ENCODE results near the gene CAV2.

The CAV2 gene, protein sequence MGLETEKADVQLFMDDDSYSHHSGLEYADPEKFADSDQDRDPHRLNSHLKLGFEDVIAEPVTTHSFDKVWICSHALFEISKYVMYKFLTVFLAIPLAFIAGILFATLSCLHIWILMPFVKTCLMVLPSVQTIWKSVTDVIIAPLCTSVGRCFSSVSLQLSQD

DNA sequence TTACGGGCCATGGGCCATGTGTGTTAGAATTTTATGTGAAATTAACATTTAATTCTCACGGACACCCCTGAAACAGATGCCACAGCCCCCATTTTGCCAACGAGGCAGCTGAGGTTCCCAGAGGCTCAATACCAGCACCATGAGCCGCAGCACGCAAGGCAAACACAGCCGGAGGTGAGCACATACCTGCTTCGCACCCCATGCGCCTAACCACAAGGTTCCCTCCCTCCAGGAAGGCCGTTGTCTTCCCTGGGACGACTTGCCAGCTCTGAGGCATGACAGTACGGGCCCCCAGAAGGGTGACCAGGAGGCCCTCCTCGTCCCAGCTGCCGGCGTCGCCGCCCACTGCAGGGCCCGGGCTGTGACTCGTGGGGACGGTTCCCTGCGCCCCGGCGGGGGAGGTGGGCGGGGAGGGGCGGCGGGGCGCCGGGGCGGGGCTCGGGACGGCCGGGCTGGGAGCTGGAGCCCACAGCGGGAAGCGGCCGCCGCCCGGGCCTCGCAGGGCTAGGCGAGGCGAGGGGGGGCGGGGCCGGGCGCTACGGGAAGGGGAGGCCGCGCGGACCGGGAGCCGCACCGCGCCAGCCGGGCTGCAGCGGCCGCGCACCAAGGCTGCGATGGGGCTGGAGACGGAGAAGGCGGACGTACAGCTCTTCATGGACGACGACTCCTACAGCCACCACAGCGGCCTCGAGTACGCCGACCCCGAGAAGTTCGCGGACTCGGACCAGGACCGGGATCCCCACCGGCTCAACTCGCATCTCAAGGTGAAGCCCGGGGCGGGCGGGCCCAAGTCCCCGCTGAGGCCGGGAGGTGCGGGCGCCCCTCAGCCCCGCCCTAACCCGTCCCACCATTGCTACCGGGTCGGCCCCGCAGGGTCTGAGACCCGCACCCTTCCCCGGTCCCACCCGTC, at the start of gene CAV2:
CAV2 (plus strand) TSS at position 571 of the 910 bp plus-strand sequence; CDS start at position 615, 44 bp downstream.
- Histone ChIP-seq H3K9me3 (ENCODE audit: control insufficient read depth, insufficient read depth, low read length) (no peaks in the 10 kb centered on the region), H3K4me1 (ENCODE audit: control insufficient read depth, insufficient read depth, low read length) (peaks cover 20% of the 10 kb centered on the region), H3K27ac (ENCODE audit: low read depth, low read length) (peak within 1 kb of the TSS; percentile 52), H3K27me3 (ENCODE audit: control insufficient read depth, insufficient read depth, low read length) (peaks cover 27% of the 10 kb centered on the region), H3K4me3 (ENCODE audit: low read depth, low read length) (peak within 1 kb of the TSS; percentile 87), H3K36me3 (ENCODE audit: control insufficient read depth, insufficient read depth, low read length) (no peaks in the 10 kb centered on the region), H3K9ac (ENCODE audit: low read depth, low read length) (peak within 1 kb of the TSS; percentile 38; the same call in 1 of the 2 replicates)

DNA sequence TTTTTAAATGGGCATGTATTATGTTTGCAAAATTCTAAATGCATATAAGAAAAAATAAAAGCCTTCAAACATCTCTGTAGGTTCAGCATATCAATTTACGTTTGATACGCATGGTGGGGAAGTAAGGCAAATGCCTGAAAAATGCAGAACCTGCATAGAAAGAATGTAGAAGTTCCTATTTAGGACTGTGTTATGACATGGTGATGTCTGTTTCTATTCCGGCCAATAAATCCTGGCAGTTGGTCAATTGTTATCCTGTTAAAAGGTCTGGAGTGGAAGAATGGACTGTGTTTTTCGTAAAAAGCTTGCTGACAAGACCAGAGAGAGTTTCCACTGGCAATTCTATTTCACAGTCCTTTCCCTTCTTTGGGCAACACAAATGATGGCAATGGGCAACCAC, 49.6 kb upstream of the CAV2 start:
- no peak overlapping the region for H3K27ac ChIP-seq (ENCODE audit: low read depth, low read length)
- no peaks in the 10 kb centered on the region for H3K27me3 ChIP-seq (ENCODE audit: control insufficient read depth, insufficient read depth, low read length)
- H3K4me1 ChIP-seq (ENCODE audit: control insufficient read depth, insufficient read depth, low read length), result no peaks in the 10 kb centered on the region
- no peak overlapping the region for H3K9ac ChIP-seq (ENCODE audit: low read depth, low read length)
- H3K36me3 ChIP-seq (ENCODE audit: control insufficient read depth, insufficient read depth, low read length), result no peaks in the 10 kb centered on the region
- H3K4me3 ChIP-seq (ENCODE audit: low read depth, low read length), result no peak overlapping the region
- no peaks in the 10 kb centered on the region for H3K9me3 ChIP-seq (ENCODE audit: control insufficient read depth, insufficient read depth, low read length)

DNA sequence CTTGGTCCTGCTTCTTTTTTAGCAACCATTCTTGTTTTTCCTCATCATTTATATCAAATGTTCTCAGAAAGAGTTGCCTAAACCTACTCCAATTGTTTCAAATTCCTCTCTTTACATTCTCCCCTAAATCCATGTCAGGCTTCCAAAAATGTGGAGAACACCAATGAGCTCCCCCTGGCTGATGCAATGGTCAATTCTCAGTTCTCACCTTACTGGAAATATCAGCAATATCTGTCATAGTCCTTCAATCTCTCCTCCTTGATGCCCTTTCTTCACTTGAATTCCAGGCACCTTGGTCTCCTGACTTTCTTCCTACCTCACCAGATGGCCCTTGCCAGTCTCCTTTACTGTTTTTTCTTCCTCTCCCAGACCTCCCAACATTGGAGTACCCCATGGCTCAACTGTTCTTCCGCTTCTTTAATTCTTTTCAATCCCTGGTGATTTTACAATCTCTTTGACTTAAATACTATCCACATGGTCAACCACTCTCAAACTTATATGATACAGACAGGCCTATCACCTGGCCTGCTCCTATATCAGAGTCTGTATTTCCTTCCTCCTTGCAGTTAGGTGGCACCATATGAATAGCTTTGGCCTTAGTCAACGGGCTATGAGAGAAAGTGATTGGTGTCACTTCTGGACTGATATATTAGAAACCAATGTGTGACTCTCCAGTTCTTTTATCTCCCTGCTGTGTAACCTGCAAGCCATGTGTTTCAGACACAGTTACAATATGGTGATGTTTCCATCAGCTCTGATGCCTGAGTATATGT, 47.4 kb upstream of the CAV2 start:
- Histone ChIP-seq H3K4me1 (ENCODE audit: control insufficient read depth, insufficient read depth, low read length) (no peaks in the 10 kb centered on the region), H3K9me3 (ENCODE audit: control insufficient read depth, insufficient read depth, low read length) (no peaks in the 10 kb centered on the region), H3K27me3 (ENCODE audit: control insufficient read depth, insufficient read depth, low read length) (no peaks in the 10 kb centered on the region), H3K36me3 (ENCODE audit: control insufficient read depth, insufficient read depth, low read length) (no peaks in the 10 kb centered on the region), H3K27ac (ENCODE audit: low read depth, low read length) (no peak overlapping the region), H3K4me3 (ENCODE audit: low read depth, low read length) (no peak overlapping the region), H3K9ac (ENCODE audit: low read depth, low read length) (no peak overlapping the region)

DNA sequence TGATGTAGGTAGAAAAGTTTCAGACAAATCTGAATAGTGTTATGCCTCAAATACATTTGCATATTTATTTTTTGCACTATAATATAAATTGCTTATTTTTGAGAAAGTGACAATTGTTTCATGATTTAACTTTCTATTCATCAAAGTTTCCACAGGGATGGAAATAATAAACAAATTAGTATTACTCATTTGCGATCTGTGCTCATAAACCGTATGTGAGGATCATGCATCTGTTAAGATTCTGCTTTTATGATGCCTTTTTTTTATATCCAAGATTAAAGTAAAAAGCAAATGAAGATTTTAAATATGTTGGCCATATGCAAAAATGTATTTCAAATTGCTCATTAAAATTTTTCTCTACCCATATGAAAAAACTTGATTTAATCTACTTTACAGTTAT, 45.2 kb upstream of the CAV2 start:
- H3K4me3 ChIP-seq (ENCODE audit: low read depth, low read length), result no peak overlapping the region
- H3K27me3 ChIP-seq (ENCODE audit: control insufficient read depth, insufficient read depth, low read length), result no peaks in the 10 kb centered on the region
- no peaks in the 10 kb centered on the region for H3K4me1 ChIP-seq (ENCODE audit: control insufficient read depth, insufficient read depth, low read length)
- H3K9me3 ChIP-seq (ENCODE audit: control insufficient read depth, insufficient read depth, low read length), result no peaks in the 10 kb centered on the region
- no peaks in the 10 kb centered on the region for H3K36me3 ChIP-seq (ENCODE audit: control insufficient read depth, insufficient read depth, low read length)
- no peak overlapping the region for H3K9ac ChIP-seq (ENCODE audit: low read depth, low read length)
- no peak overlapping the region for H3K27ac ChIP-seq (ENCODE audit: low read depth, low read length)

DNA sequence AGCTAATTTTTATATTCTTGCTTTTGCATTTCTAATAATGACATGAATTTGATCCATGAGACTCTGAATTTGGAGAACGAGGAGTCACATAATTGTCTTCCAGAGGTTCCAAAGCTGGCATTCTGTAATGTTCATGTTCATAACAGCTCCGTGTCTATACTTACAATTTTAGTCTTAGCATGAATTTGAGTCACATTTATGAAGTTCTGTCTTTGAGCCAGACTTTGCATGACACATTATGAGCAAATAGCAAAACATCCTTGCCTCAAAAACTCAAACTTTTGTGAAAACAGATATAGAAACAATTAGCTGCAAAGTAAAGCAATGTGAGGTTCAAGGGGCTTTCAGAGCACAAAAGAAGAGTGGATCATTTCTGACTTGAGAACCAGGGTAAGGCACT, 44.5 kb upstream of the CAV2 start:
- Histone ChIP-seq H3K4me1 (ENCODE audit: control insufficient read depth, insufficient read depth, low read length) (no peaks in the 10 kb centered on the region), H3K36me3 (ENCODE audit: control insufficient read depth, insufficient read depth, low read length) (no peaks in the 10 kb centered on the region), H3K27me3 (ENCODE audit: control insufficient read depth, insufficient read depth, low read length) (no peaks in the 10 kb centered on the region), H3K9ac (ENCODE audit: low read depth, low read length) (no peak overlapping the region), H3K27ac (ENCODE audit: low read depth, low read length) (no peak overlapping the region), H3K4me3 (ENCODE audit: low read depth, low read length) (no peak overlapping the region), H3K9me3 (ENCODE audit: control insufficient read depth, insufficient read depth, low read length) (no peaks in the 10 kb centered on the region)

DNA sequence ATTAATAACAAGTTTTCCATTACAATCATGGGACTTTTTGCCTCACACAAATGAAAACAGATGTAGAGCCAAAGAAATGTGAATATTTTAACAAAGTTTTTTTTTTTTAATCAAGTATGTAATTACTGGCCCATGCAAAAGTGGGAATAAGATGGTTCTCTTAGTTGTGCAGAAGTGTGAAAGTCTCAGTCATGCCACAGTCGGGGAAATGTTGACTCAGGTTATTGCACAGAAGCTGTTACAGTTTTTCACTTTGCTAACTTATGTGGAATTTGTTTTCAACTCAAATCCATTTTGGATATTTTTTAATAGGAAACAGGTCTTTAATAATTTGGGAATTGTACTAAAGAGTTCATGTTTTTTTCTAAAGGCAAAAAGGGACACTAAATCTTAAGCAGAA, 44.0 kb upstream of the CAV2 start:
- Histone ChIP-seq H3K27ac (ENCODE audit: low read depth, low read length) (no peak overlapping the region), H3K4me3 (ENCODE audit: low read depth, low read length) (no peak overlapping the region), H3K9ac (ENCODE audit: low read depth, low read length) (no peak overlapping the region), H3K4me1 (ENCODE audit: control insufficient read depth, insufficient read depth, low read length) (no peaks in the 10 kb centered on the region), H3K9me3 (ENCODE audit: control insufficient read depth, insufficient read depth, low read length) (no peaks in the 10 kb centered on the region), H3K27me3 (ENCODE audit: control insufficient read depth, insufficient read depth, low read length) (no peaks in the 10 kb centered on the region), H3K36me3 (ENCODE audit: control insufficient read depth, insufficient read depth, low read length) (no peaks in the 10 kb centered on the region)

DNA sequence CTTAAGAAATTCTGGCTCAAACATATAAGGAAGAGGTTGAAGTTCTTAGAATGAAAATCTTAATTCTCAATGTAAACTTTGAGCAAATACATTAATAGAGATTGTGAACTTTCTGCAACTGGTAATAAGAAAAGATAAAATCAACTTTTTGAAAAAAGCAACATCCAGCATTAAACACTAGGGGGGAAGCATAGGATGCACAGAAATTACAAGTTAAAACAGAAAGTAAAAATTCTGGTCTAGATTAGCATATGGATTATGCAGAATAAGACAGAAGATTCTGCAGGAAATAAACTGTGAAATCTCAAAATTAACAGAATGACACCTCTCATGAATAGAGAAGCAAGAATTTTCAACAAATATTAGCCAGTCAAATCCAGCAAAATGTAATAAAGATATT, 38.0 kb upstream of the CAV2 start:
- no peaks in the 10 kb centered on the region for H3K36me3 ChIP-seq (ENCODE audit: control insufficient read depth, insufficient read depth, low read length)
- no peak overlapping the region for H3K4me3 ChIP-seq (ENCODE audit: low read depth, low read length)
- no peaks in the 10 kb centered on the region for H3K9me3 ChIP-seq (ENCODE audit: control insufficient read depth, insufficient read depth, low read length)
- no peak overlapping the region for H3K9ac ChIP-seq (ENCODE audit: low read depth, low read length)
- H3K27me3 ChIP-seq (ENCODE audit: control insufficient read depth, insufficient read depth, low read length), result no peaks in the 10 kb centered on the region
- H3K4me1 ChIP-seq (ENCODE audit: control insufficient read depth, insufficient read depth, low read length), result no peaks in the 10 kb centered on the region
- H3K27ac ChIP-seq (ENCODE audit: low read depth, low read length), result no peak overlapping the region

DNA sequence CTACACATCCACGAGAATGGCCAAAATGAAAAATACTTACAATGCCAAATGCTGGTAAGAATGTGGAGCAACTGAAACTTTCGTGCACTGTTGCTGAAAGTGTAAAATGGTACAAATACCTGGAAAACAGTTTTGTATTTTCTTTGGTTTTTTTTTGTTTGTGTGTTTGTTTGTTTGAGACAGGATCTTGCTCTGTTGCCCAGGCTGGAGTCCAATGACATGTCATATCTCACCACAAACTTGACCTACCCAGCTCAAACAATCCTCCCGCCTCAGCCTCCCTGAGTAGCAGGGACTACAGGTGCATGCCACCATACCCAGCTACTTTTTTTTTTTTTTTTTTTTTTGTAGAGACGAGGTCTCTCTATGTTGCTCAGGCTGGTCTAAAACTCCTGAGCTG, 35.6 kb upstream of the CAV2 start:
- no peaks in the 10 kb centered on the region for H3K36me3 ChIP-seq (ENCODE audit: control insufficient read depth, insufficient read depth, low read length)
- H3K27ac ChIP-seq (ENCODE audit: low read depth, low read length), result no peak overlapping the region

DNA sequence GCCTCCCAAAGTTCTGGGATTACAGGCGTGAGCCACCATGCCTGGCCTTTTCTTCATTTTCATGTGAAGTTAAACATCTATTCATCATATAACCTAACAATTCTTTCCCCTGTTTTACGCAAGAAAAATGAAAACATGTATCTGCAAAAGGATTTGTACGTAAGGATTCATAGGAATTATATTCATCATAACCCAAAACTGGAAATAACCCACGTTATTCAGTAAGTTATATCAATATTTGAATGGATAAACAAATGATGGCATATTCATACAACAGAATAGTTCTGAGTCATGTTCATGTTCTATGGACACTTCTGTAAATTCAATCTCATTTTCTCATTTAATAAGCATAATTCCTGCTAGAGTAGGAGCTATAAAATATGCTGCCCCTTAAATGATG, 35.2 kb upstream of the CAV2 start:
- Histone ChIP-seq H3K27ac (ENCODE audit: low read depth, low read length) (no peak overlapping the region), H3K27me3 (ENCODE audit: control insufficient read depth, insufficient read depth, low read length) (no peaks in the 10 kb centered on the region), H3K4me1 (ENCODE audit: control insufficient read depth, insufficient read depth, low read length) (no peaks in the 10 kb centered on the region), H3K36me3 (ENCODE audit: control insufficient read depth, insufficient read depth, low read length) (no peaks in the 10 kb centered on the region), H3K9me3 (ENCODE audit: control insufficient read depth, insufficient read depth, low read length) (no peaks in the 10 kb centered on the region), H3K9ac (ENCODE audit: low read depth, low read length) (no peak overlapping the region), H3K4me3 (ENCODE audit: low read depth, low read length) (no peak overlapping the region)

More for the DNA sequence above, 35.6 kb upstream of the CAV2 start:
- Histone ChIP-seq H3K9me3 (ENCODE audit: control insufficient read depth, insufficient read depth, low read length) (no peaks in the 10 kb centered on the region), H3K27me3 (ENCODE audit: control insufficient read depth, insufficient read depth, low read length) (no peaks in the 10 kb centered on the region), H3K9ac (ENCODE audit: low read depth, low read length) (no peak overlapping the region), H3K4me1 (ENCODE audit: control insufficient read depth, insufficient read depth, low read length) (no peaks in the 10 kb centered on the region), H3K4me3 (ENCODE audit: low read depth, low read length) (no peak overlapping the region)

DNA sequence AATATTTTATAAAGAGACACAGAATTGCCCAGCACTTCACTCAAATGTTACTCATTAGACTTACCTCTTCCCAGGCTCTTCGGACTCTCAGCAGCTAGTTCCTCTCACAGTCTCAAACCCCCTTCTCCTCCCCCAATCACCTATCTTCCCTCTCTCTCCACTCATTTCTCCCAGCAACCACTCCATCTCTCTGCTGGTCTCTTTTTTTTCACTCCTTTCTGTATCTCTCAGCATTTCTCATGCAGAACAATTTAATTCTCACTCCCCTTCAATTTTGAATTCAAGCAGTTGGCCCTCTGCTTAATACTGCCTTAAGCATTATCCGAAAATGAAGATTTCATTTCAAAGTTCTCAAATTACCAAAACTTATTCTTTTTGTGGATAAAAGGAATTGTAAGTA, 34.4 kb upstream of the CAV2 start:
- no peak overlapping the region for H3K4me3 ChIP-seq (ENCODE audit: low read depth, low read length)
- no peak overlapping the region for H3K9ac ChIP-seq (ENCODE audit: low read depth, low read length)
- no peaks in the 10 kb centered on the region for H3K9me3 ChIP-seq (ENCODE audit: control insufficient read depth, insufficient read depth, low read length)
- H3K36me3 ChIP-seq (ENCODE audit: control insufficient read depth, insufficient read depth, low read length), result no peaks in the 10 kb centered on the region
- no peaks in the 10 kb centered on the region for H3K27me3 ChIP-seq (ENCODE audit: control insufficient read depth, insufficient read depth, low read length)
- no peak overlapping the region for H3K27ac ChIP-seq (ENCODE audit: low read depth, low read length)
- H3K4me1 ChIP-seq (ENCODE audit: control insufficient read depth, insufficient read depth, low read length), result no peaks in the 10 kb centered on the region

DNA sequence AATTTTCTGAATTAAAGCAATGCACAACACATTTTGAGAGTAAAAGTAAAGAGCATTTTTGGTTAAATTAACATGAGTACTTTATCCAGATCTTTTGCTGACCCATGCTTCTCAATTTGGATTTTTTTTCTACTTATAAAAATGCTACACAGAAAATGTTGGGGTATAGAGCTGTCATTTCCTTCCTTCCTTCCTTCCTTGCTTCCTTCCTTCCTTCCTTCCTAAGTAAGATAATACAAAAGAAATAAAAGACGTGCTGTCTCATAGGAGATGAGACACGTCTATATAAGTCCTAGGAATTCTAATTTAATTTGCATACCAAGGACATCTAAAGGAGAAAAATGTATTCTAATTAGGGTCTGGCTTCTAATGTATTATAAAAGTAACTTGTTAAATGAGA, 31.0 kb upstream of the CAV2 start:
- no peaks in the 10 kb centered on the region for H3K4me1 ChIP-seq (ENCODE audit: control insufficient read depth, insufficient read depth, low read length)
- H3K36me3 ChIP-seq (ENCODE audit: control insufficient read depth, insufficient read depth, low read length), result no peaks in the 10 kb centered on the region
- no peak overlapping the region for H3K27ac ChIP-seq (ENCODE audit: low read depth, low read length)
- H3K4me3 ChIP-seq (ENCODE audit: low read depth, low read length), result no peak overlapping the region
- H3K9me3 ChIP-seq (ENCODE audit: control insufficient read depth, insufficient read depth, low read length), result no peaks in the 10 kb centered on the region
- H3K9ac ChIP-seq (ENCODE audit: low read depth, low read length), result no peak overlapping the region
- no peaks in the 10 kb centered on the region for H3K27me3 ChIP-seq (ENCODE audit: control insufficient read depth, insufficient read depth, low read length)
